HG03066 (cell line): ENCODE measurements around the gene WDR93.

Source experiments
- ATAC-seq: cut with Tn5 transposase; IDR thresholded peaks from one replicate; pipeline ENCODE4 v1.9.1; 2021; ENCODE audit warnings: low read depth; ENCODE audit not compliant: unreplicated experiment

Gene WDR93

GRCh38 chr15:89660556-89660955, 30.1 kb upstream of the WDR93 start:
- ATAC-seq = no peak

- no peak for ATAC-seq
Measured at GRCh38 chr15:89662893-89663626, 27.6 kb upstream of the WDR93 start.

- no peak for ATAC-seq
Measured at GRCh38 chr15:89664441-89665350, 25.9 kb upstream of the WDR93 start.

GRCh38 chr15:89665449-89666181, 25.0 kb upstream of the WDR93 start:
- no peak for ATAC-seq

- no peak for ATAC-seq
Measured at GRCh38 chr15:89666184-89666857, 24.3 kb upstream of the WDR93 start.

GRCh38 chr15:89666858-89667705, 23.5 kb upstream of the WDR93 start:
- no peak for ATAC-seq

GRCh38 chr15:89667706-89667960, 23.0 kb upstream of the WDR93 start:
- no peak for ATAC-seq

- no peak for ATAC-seq
Measured at GRCh38 chr15:89668171-89668570, 22.4 kb upstream of the WDR93 start.

- no peak for ATAC-seq
Measured at GRCh38 chr15:89669309-89669865, 21.2 kb upstream of the WDR93 start.

- no peak for ATAC-seq
Measured at GRCh38 chr15:89669941-89670340, 20.7 kb upstream of the WDR93 start.

GRCh38 chr15:89670971-89671560, 19.5 kb upstream of the WDR93 start:
- no peak for ATAC-seq

- no peak for ATAC-seq
Measured at GRCh38 chr15:89671687-89672086, 18.9 kb upstream of the WDR93 start.

- no peak for ATAC-seq
Measured at GRCh38 chr15:89672221-89673164, 18.1 kb upstream of the WDR93 start.

- no peak for ATAC-seq
Measured at GRCh38 chr15:89673165-89673512, 17.5 kb upstream of the WDR93 start.

- ATAC-seq = no peak
Measured at GRCh38 chr15:89674526-89674925, 16.1 kb upstream of the WDR93 start.

- no peak for ATAC-seq
Measured at GRCh38 chr15:89675606-89676005, 15.0 kb upstream of the WDR93 start.

- ATAC-seq = no peak
Measured at GRCh38 chr15:89677381-89677780, 13.2 kb upstream of the WDR93 start.

GRCh38 chr15:89679212-89679611, 11.4 kb upstream of the WDR93 start, which contains the start of gene PLIN1:
Gene PLIN1, minus strand, starts transcription at chr15:89679367. Its CDS starts 1,878 bp downstream, at chr15:89677489.
- ATAC-seq = no peak
